Measurements from ENCODE around the gene CAB39L. TPM values are rescaled to one million over a fixed set of nuclear protein-coding genes. Genes with fewer than 3 reads are reported as not detected.

CAB39L gene
- polyA plus RNA-seq, 1 of the 3 experiments (the other 2 are of a cell fraction): 2.6 TPM

- H3K4me2 ChIP-seq: no peak overlapping the region
- ChIA-PET CTCF (interaction anchor here (0.9 kb wide), 1 partner anchor 298 kb away, joined by 5 read pairs; no protein-coding TSS in a partner anchor), POLR2A (no interaction called here)
- H3K9ac ChIP-seq: no peak overlapping the region
- H2AFZ ChIP-seq (ENCODE audit: low read depth): no peak overlapping the region
- H3F3A ChIP-seq (replicated peaks; ENCODE audit: insufficient read depth): no peaks in the 10 kb centered on the region
- H3K4me1 ChIP-seq (ENCODE audit: control insufficient read depth in 1 of 2, insufficient read depth in 2 of 2, low read depth in 1 of 2, low read length in 1 of 2): peaks cover 0 to 5% of the 10 kb centered on the region in 2 experiments; a peak in 1 of 4 replicates
- H3K9me2 ChIP-seq: no peaks in the 10 kb centered on the region
- no peak overlapping the region for H3K4me3 ChIP-seq (ENCODE audit: low read depth in 2 of 2, low read length in 1 of 2)
- H4K20me1 ChIP-seq (ENCODE audit: insufficient read depth): no peaks in the 10 kb centered on the region
- no peak for TF ChIP-seq MEF2A (IDR thresholded peaks at IDR 0.05; ENCODE audit: borderline replicate concordance, low read depth)
- TF ChIP-seq JUND (IDR thresholded peaks at IDR 0.05): no peak
- no peak for TF ChIP-seq FOSL2 (IDR thresholded peaks at IDR 0.05; ENCODE audit: borderline replicate concordance, low read depth)
- no peak for TF ChIP-seq TAF1 (IDR thresholded peaks at IDR 0.05; ENCODE audit: borderline replicate concordance, low read depth, low read length)
- TF ChIP-seq, protein P1, sequence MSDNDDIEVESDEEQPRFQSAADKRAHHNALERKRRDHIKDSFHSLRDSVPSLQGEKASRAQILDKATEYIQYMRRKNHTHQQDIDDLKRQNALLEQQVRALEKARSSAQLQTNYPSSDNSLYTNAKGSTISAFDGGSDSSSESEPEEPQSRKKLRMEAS (IDR thresholded peaks at IDR 0.05; ENCODE audit: low read depth): no peak
- TF ChIP-seq SMC3 (IDR thresholded peaks at IDR 0.05; ENCODE audit: low read depth, low read length): no peak
- H3K27ac ChIP-seq (ENCODE audit: low read depth in 2 of 2, low read length in 1 of 2): no peak overlapping the region
- no peaks in the 10 kb centered on the region for H3K27me3 ChIP-seq (ENCODE audit: insufficient read depth)
- no peaks in the 10 kb centered on the region for H3K9me3 ChIP-seq
- H3K36me3 ChIP-seq (replicated peaks in 1 of 2; ENCODE audit: control insufficient read depth in 1 of 2, insufficient read depth in 2 of 2, low read length in 1 of 2): no peaks in the 10 kb centered on the region
- no peak for DNase-seq
- WGBS (ENCODE audit: low lambda C conversion rate): 93% methylated on average over 3 of the region's 7 CpGs
- H3K79me2 ChIP-seq (ENCODE audit: insufficient read depth): no peaks in the 10 kb centered on the region
These were observed 135.6 kb downstream of the CAB39L start for GRCh38 chr13:49308097-49308875.

GRCh38 chr13:49307365-49307764, 136.5 kb downstream of the CAB39L start:
- Histone ChIP-seq H3K9ac (no peak overlapping the region), H3K4me2 (no peak overlapping the region), H3K79me2 (ENCODE audit: insufficient read depth) (no peaks in the 10 kb centered on the region), H3K4me1 (ENCODE audit: control insufficient read depth in 1 of 2, insufficient read depth in 2 of 2, low read depth in 1 of 2, low read length in 1 of 2) (peaks cover 0 to 5% of the 10 kb centered on the region in 2 experiments; a peak in 1 of 4 replicates), H4K20me1 (ENCODE audit: insufficient read depth) (no peaks in the 10 kb centered on the region), H3K4me3 (ENCODE audit: low read depth in 2 of 2, low read length in 1 of 2) (no peak overlapping the region), H3K9me2 (no peaks in the 10 kb centered on the region), H3K36me3 (replicated peaks in 1 of 2; ENCODE audit: control insufficient read depth in 1 of 2, insufficient read depth in 2 of 2, low read length in 1 of 2) (no peaks in the 10 kb centered on the region), H3F3A (replicated peaks; ENCODE audit: insufficient read depth) (no peaks in the 10 kb centered on the region), H3K27me3 (ENCODE audit: insufficient read depth) (no peaks in the 10 kb centered on the region), H2AFZ (ENCODE audit: low read depth) (no peak overlapping the region), H3K9me3 (no peaks in the 10 kb centered on the region), H3K27ac (ENCODE audit: low read depth in 2 of 2, low read length in 1 of 2) (no peak overlapping the region)
- no peak for DNase-seq
- ChIA-PET POLR2A (no interaction called here), CTCF (interaction anchor here (0.9 to 1.3 kb wide), 2 partner anchors 129 to 299 kb away, joined by 3 to 5 read pairs; no protein-coding TSS in a partner anchor)
- TF ChIP-seq RXRA (IDR thresholded peaks at IDR 0.05; ENCODE audit: borderline replicate concordance, low read depth) (no peak), MXI1 (IDR thresholded peaks at IDR 0.05; ENCODE audit: low read depth, low read length) (no peak), SMC3 (IDR thresholded peaks at IDR 0.05; ENCODE audit: low read depth, low read length) (no peak), GATA2 (CRISPR knock-in tag; IDR thresholded peaks at IDR 0.05) (no peak), FOSL2 (IDR thresholded peaks at IDR 0.05; ENCODE audit: borderline replicate concordance, low read depth) (no peak), GABPA (IDR thresholded peaks at IDR 0.05; ENCODE audit: low read depth) (no peak), RAD21 (IDR thresholded peaks at IDR 0.05; ENCODE audit: low read length) (no peak), POLR2AphosphoS5 (IDR thresholded peaks at IDR 0.05; ENCODE audit: low read depth, low read length) (no peak)
- TF ChIP-seq, protein P2, sequence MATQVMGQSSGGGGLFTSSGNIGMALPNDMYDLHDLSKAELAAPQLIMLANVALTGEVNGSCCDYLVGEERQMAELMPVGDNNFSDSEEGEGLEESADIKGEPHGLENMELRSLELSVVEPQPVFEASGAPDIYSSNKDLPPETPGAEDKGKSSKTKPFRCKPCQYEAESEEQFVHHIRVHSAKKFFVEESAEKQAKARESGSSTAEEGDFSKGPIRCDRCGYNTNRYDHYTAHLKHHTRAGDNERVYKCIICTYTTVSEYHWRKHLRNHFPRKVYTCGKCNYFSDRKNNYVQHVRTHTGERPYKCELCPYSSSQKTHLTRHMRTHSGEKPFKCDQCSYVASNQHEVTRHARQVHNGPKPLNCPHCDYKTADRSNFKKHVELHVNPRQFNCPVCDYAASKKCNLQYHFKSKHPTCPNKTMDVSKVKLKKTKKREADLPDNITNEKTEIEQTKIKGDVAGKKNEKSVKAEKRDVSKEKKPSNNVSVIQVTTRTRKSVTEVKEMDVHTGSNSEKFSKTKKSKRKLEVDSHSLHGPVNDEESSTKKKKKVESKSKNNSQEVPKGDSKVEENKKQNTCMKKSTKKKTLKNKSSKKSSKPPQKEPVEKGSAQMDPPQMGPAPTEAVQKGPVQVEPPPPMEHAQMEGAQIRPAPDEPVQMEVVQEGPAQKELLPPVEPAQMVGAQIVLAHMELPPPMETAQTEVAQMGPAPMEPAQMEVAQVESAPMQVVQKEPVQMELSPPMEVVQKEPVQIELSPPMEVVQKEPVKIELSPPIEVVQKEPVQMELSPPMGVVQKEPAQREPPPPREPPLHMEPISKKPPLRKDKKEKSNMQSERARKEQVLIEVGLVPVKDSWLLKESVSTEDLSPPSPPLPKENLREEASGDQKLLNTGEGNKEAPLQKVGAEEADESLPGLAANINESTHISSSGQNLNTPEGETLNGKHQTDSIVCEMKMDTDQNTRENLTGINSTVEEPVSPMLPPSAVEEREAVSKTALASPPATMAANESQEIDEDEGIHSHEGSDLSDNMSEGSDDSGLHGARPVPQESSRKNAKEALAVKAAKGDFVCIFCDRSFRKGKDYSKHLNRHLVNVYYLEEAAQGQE (IDR thresholded peaks at IDR 0.05; ENCODE audit: low read depth, low read length): no peak
- TF ChIP-seq, protein P3, sequence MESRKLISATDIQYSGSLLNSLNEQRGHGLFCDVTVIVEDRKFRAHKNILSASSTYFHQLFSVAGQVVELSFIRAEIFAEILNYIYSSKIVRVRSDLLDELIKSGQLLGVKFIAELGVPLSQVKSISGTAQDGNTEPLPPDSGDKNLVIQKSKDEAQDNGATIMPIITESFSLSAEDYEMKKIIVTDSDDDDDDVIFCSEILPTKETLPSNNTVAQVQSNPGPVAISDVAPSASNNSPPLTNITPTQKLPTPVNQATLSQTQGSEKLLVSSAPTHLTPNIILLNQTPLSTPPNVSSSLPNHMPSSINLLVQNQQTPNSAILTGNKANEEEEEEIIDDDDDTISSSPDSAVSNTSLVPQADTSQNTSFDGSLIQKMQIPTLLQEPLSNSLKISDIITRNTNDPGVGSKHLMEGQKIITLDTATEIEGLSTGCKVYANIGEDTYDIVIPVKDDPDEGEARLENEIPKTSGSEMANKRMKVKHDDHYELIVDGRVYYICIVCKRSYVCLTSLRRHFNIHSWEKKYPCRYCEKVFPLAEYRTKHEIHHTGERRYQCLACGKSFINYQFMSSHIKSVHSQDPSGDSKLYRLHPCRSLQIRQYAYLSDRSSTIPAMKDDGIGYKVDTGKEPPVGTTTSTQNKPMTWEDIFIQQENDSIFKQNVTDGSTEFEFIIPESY (IDR thresholded peaks at IDR 0.05; ENCODE audit: borderline replicate concordance, low read depth): no peak
- TF ChIP-seq, protein P4, sequence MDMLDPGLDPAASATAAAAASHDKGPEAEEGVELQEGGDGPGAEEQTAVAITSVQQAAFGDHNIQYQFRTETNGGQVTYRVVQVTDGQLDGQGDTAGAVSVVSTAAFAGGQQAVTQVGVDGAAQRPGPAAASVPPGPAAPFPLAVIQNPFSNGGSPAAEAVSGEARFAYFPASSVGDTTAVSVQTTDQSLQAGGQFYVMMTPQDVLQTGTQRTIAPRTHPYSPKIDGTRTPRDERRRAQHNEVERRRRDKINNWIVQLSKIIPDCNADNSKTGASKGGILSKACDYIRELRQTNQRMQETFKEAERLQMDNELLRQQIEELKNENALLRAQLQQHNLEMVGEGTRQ (IDR thresholded peaks at IDR 0.05; ENCODE audit: borderline replicate concordance, low read depth, low read length): no peak
- 98% methylated on average over 6 of the region's 6 CpGs for WGBS (ENCODE audit: low lambda C conversion rate)
